Measurements from ENCODE around the gene RORB.
A peak's percentile ranks its signal among the peaks of the same experiment; 100 is the strongest.

RORB gene

DNA sequence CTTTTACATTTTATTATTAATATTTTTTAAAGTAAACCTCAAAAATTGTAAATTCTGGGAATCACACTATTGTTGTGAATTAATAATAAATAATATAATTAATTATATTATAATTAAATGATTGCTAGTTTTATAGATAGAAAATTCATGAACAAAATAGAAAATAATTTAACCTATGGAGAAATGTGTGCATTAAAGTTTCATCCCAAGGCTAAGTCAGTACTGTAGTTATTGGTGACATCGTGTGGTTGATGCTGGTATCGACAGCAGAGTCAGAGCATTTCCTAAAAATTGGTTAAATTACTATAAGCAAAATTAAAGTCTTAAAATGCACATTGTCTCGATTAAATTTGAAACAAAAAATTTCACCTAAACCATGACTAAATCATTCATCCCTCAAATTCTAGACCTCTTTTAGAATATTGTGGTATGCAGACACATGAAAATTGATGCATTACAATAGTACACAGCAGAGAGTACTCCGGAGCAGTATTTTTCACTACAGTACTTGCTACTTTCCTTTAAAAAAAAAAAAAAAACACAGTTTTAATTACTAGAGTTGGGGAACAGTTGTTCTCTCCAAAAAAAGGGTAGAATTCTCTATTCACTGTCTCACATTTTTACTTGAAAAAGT, 73.9 kb downstream of the RORB start:
- no peak for DNase-seq (ENCODE audit: low read depth)
- H3K4me3 ChIP-seq (ENCODE audit: low read depth, low read length): no peak overlapping the region
- TF ChIP-seq CTCF (IDR thresholded peaks at IDR 0.05; ENCODE audit: control insufficient read depth, extremely low read depth, insufficient read depth): peak; percentile 81

- DNase-seq (ENCODE audit: low read depth): no peak
- H3K4me3 ChIP-seq (ENCODE audit: low read depth, low read length): no peak overlapping the region
- TF ChIP-seq CTCF (IDR thresholded peaks at IDR 0.05; ENCODE audit: control insufficient read depth, extremely low read depth, insufficient read depth): no peak
Measured at GRCh38 chr9:74573640-74574191, 76.6 kb downstream of the RORB start.

GRCh38 chr9:74576176-74576575, 79.0 kb downstream of the RORB start:
- H3K4me3 ChIP-seq (ENCODE audit: low read depth, low read length): no peak overlapping the region
- TF ChIP-seq CTCF (IDR thresholded peaks at IDR 0.05; ENCODE audit: control insufficient read depth, extremely low read depth, insufficient read depth): no peak
- no peak for DNase-seq (ENCODE audit: low read depth)

- no peak overlapping the region for H3K4me3 ChIP-seq (ENCODE audit: low read depth, low read length)
- DNase-seq (ENCODE audit: low read depth): no peak
- peak; percentile 46 for TF ChIP-seq CTCF (IDR thresholded peaks at IDR 0.05; ENCODE audit: control insufficient read depth, extremely low read depth, insufficient read depth)
Measured at GRCh38 chr9:74577956-74578355, 80.8 kb downstream of the RORB start.

DNA sequence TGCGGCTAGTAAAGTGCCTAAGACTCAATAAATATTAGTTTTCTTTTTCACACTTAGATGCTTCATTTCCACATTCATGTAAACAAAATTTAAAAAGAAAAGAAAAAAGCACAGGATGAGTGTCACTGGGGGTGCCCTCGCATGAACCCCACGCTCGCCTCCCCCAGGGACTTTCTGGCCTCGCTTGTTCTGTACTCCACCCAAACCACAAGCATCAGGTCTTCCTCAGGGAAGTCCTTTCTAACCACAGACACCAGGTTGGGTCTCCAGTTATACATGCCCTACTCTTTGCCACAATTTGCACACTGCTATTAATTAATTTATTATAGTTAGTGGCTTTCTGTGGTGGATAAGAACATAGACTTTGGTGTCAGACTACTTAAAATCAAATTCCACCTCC, 92.4 kb downstream of the RORB start:
- H3K4me3 ChIP-seq (ENCODE audit: low read depth, low read length): no peak overlapping the region
- TF ChIP-seq CTCF (IDR thresholded peaks at IDR 0.05; ENCODE audit: control insufficient read depth, extremely low read depth, insufficient read depth): no peak
- DNase-seq (ENCODE audit: low read depth): no peak

GRCh38 chr9:74595286-74595685, 98.2 kb downstream of the RORB start:
- no peak overlapping the region for H3K4me3 ChIP-seq (ENCODE audit: low read depth, low read length)

More at GRCh38 chr9:74595286-74595685, 98.2 kb downstream of the RORB start:
- no peak for DNase-seq (ENCODE audit: low read depth)
- no peak for TF ChIP-seq CTCF (IDR thresholded peaks at IDR 0.05; ENCODE audit: control insufficient read depth, extremely low read depth, insufficient read depth)
